Heart left ventricle (tissue), 16 donors: ENCODE data around the gene TOX2. TPM values are rescaled to one million over a fixed set of nuclear protein-coding genes. Genes with fewer than 3 reads are reported as not detected.

ENCODE experiments used
- ATAC-seq, 4 donors: fragments of 200-7000 bp; cut with Tn5 transposase; one replicate each; pipeline ENCODE4 v1.9.1; 2020 to 2022; ENCODE audit warnings: moderate library complexity in 4 of 4, mild to moderate bottlenecking in 3 of 4, moderate number of reproducible peaks in 1 of 4
- DNase-seq, 5 donors: peaks; one replicate each; pipeline ENCODE4 v3.0.0-alpha.2; 2020
- H3K27ac ChIP-seq, 12 donors: fragments of 200-600 bp; sonication (generic) in 4 of 12; one replicate each; pipeline versions ENCODE4 v1.5.0 to v1.8.0; 2016 to 2022; ENCODE audit warnings: mild to moderate bottlenecking in 2 of 12
- H3K27me3 ChIP-seq, 9 donors: fragments of 200-600 bp; sonication (generic) in 2 of 9; one replicate each; pipeline versions ENCODE4 v1.5.1 to v1.8.0; 2016 to 2022; ENCODE audit warnings: mild to moderate bottlenecking in 3 of 9
- H3K36me3 ChIP-seq, 9 donors: fragments of 200-600 bp; sonication (generic) in 2 of 9; one replicate each; pipeline versions ENCODE4 v1.5.0 to v1.8.0; 2018 to 2022; ENCODE audit warnings: mild to moderate bottlenecking in 2 of 9
- H3K4me1 ChIP-seq, 12 donors: fragments of 200-600 bp; sonication (generic) in 4 of 12; one replicate each; pipeline versions ENCODE4 v1.5.0 to v1.8.0; 2016 to 2022; ENCODE audit warnings: mild to moderate bottlenecking in 3 of 12
- H3K4me3 ChIP-seq, 12 donors: fragments of 200-600 bp; sonication (generic) in 4 of 12; one replicate each; pipeline versions ENCODE4 v1.5.0 to v1.8.0; 2017 to 2022; ENCODE audit warnings: mild to moderate bottlenecking in 9 of 12, moderate library complexity in 4 of 12
- H3K9me3 ChIP-seq, 12 donors: fragments of 200-600 bp; sonication (generic) in 4 of 12; one replicate each; pipeline versions ENCODE4 v1.5.0 to v1.8.0; 2016 to 2022; ENCODE audit warnings: mild to moderate bottlenecking in 1 of 12
- CTCF ChIP-seq, 12 donors: fragments of 200-600 bp; sonication (generic) in 4 of 12; IDR thresholded peaks; one replicate each; pipeline versions ENCODE4 v1.5.0 to v1.8.0; 2018 to 2022; ENCODE audit warnings: antibody characterized with exemption in 12 of 12, mild to moderate bottlenecking in 5 of 12
- POLR2A ChIP-seq, 2 donors: fragments of 450-650 bp; IDR thresholded peaks; one replicate each; pipeline ENCODE4 v1.6.1; 2017; ENCODE audit warnings: antibody characterized with exemption in 2 of 2, mild to moderate bottlenecking in 2 of 2, moderate library complexity in 2 of 2
- WGBS, 4 donors: extraction: QIAGEN DNeasy Blood & Tissue Kit in 2 of 4; methylation state at CpG; one replicate each; pipeline versions ENCODE4 v1.1.5 to v1.1.7; 2013 to 2018; 5-methylcytosine and 5-hydroxymethylcytosine counted together
- intact Hi-C, 10 donors: fragments of 100-400 bp; cut with DNase I; formaldehyde crosslinking; loops; one replicate each; pipeline versions ENCODE4 v1.11.1 to v1.14.2; 2022
- polyA plus RNA-seq, 2 donors: library from polyadenylated mRNA; stranded (reverse); fragments of 200-250 nt; gene quantifications; one replicate each; pipeline ENCODE4 v1.2.3, GENCODE V29; 2013
- total RNA-seq, 9 donors: library from RNA; depleted of rRNA in 2 of 9; stranded (reverse); fragments of >200 nt in 2 of 9; fragmentation: NEBNext Ultra II Directional in 3 of 9; extraction: Animal tissue kit (Norgen Biotek cat#: 25700) in 3 of 9; gene quantifications; one replicate each; pipeline versions ENCODE4 v1.1.0 to v1.2.4, GENCODE V29; 2016 to 2023
- donor health status: ischemic (EF 13 %, LVEDD 7.1; RV severe dilation, severe dysfunction).
- donor health status: healthy with polysubstance abuse.
- donor health status: DM: no; HTN: yes; CAD: no.
- donor health status: DM: no; HTN: no; CAD: no.
- donor health status: ischemic (EF 25% LVEDD 6.9; RV normal size, moderate dysfunction).
- donor health status: ischemic (EF 25% LVEDD 5.7; RV mildly dilated, moderate dysfunction).
- donor health status: healthy.
- donor health status: DM: yes; HTN: yes; CAD: no.
- donor health status: ischemic (EF 35%, LVEDD 5.7; RV mildly dilated, moderate dysfunction).
- donor health status: nonischemic (EF 11% LVEDD 7.7; RV severe dilation, severe dysfunction).
- donor health status: DM: yes; HTN: yes; CAD: no.
- donor health status: PGD.
- donor health status: ischemic (EF 29% LVEDD 5.4; RV normal size, mild dysfunction).
- donor health status: nonischemic (EF 23%, LVEDD 6.1; RV moderate dilation, normal function).

The TOX2 gene
- total and polyA plus RNA-seq, 11 donors, result 0.53 to 3.0 (median 0.91) TPM

GRCh38 chr20:44098256-44098630, 183.6 kb downstream of the TOX2 start:
- Histone ChIP-seq H3K27ac (no peak overlapping the region), H3K36me3 (no peaks in the 10 kb centered on the region), H3K27me3 (peaks cover 0 to 16% (median 0%) of the 10 kb centered on the region in 9 donors), H3K4me3 (no peak overlapping the region), H3K4me1 (peaks cover 0 to 8% (median 0%) of the 10 kb centered on the region in 12 donors), H3K9me3 (peaks cover 0 to 16% (median 2%) of the 10 kb centered on the region in 12 donors)
- no peak for DNase-seq
- WGBS, 4 donors, result 91 to 96% (median 95%) methylated on average over 6 of the region's 6 CpGs
- TF ChIP-seq CTCF (IDR thresholded peaks at IDR 0.05), result no peak
- TF ChIP-seq POLR2A (IDR thresholded peaks at IDR 0.05), result no peak
- intact Hi-C loops, result no loop called here
- no peak for ATAC-seq

GRCh38 chr20:44098657-44099056, 184.0 kb downstream of the TOX2 start:
- WGBS, 4 donors, result 91 to 98% (median 97%) methylated on average over 5 of the region's 5 CpGs
- ATAC-seq (no peak), DNase-seq (no peak)
- peaks cover 0 to 8% (median 0%) of the 10 kb centered on the region in 12 donors for H3K4me1 ChIP-seq
- TF ChIP-seq CTCF (IDR thresholded peaks at IDR 0.05) (no peak), POLR2A (IDR thresholded peaks at IDR 0.05) (no peak)
- intact Hi-C loops, result no loop called here
- H3K36me3 ChIP-seq, result no peaks in the 10 kb centered on the region
- H3K4me3 ChIP-seq, result no peak overlapping the region
- H3K9me3 ChIP-seq, result peaks cover 0 to 18% (median 2%) of the 10 kb centered on the region in 12 donors
- H3K27me3 ChIP-seq, result peaks cover 0 to 16% (median 0%) of the 10 kb centered on the region in 9 donors
- no peak overlapping the region for H3K27ac ChIP-seq

- Histone ChIP-seq H3K4me1 (peaks cover 0 to 10% (median 0%) of the 10 kb centered on the region in 12 donors), H3K9me3 (peaks cover 0 to 18% (median 2%) of the 10 kb centered on the region in 12 donors), H3K36me3 (no peaks in the 10 kb centered on the region), H3K27me3 (peaks cover 0 to 10% (median 0%) of the 10 kb centered on the region in 9 donors), H3K4me3 (no peak overlapping the region), H3K27ac (no peak overlapping the region)
- DNase-seq (no peak), ATAC-seq (no peak)
- intact Hi-C loops, result no loop called here
- 34 to 42% (median 38%) methylated on average over 7 of the region's 7 CpGs for whole genome bisulfite sequencing, 4 donors
- TF ChIP-seq CTCF (IDR thresholded peaks at IDR 0.05) (no peak), POLR2A (IDR thresholded peaks at IDR 0.05) (no peak)
Observed at GRCh38 chr20:44099832-44100231, 185.2 kb downstream of the TOX2 start.

- Histone ChIP-seq H3K4me1 (peaks cover 0 to 17% (median 0%) of the 10 kb centered on the region in 12 donors), H3K27me3 (peaks cover 0 to 14% (median 0%) of the 10 kb centered on the region in 9 donors), H3K9me3 (peaks cover 0 to 19% (median 2%) of the 10 kb centered on the region in 12 donors), H3K4me3 (no peak overlapping the region), H3K36me3 (no peaks in the 10 kb centered on the region), H3K27ac (no peak overlapping the region)
- TF ChIP-seq CTCF (IDR thresholded peaks at IDR 0.05) (no peak), POLR2A (IDR thresholded peaks at IDR 0.05) (no peak)
- DNase-seq, result no peak
- 88 to 98% (median 94%) methylated on average over 1 of the region's 1 CpG for WGBS, 4 donors
- intact Hi-C loops, result no loop called here
- no peak for ATAC-seq
Observed at GRCh38 chr20:44102582-44102981, 187.9 kb downstream of the TOX2 start.
